GM12878 (cell line): ENCODE data around the gene RNU2-1. TPM values are rescaled to one million over a fixed set of nuclear protein-coding genes. Genes with fewer than 3 reads are reported as not detected.
A peak's percentile ranks its signal among the peaks of the same experiment; 100 is the strongest.
"Not testable (repeated sequence)": the region's sequence is repeated elsewhere in the genome, so short reads cannot be mapped to it uniquely, and the experiment has no call there.

Source experiments
- ATAC-seq: fragments of 200-7000 bp; cut with Tn5 transposase; 3 replicates; pipeline ENCODE4 v1.9.1; 2020; ENCODE audit warnings: mild to moderate bottlenecking, moderate library complexity
- BruUV-seq: library from RNA; stranded (reverse); fragments of 400-500 nt; replicated peaks from 2 replicates; lab custom pipeline; 2021; lab: Mats Ljungman, UMichigan
- CTCF ChIA-PET: fragments of 300-600 bp; sonication (Branson Sonifier 250); formaldehyde crosslinking; extraction: SDS; loops from one replicate; lab custom pipeline; 2021; ENCODE audit warnings: inconsistent platforms; lab: Yijun Ruan, JAX
- POLR2A ChIA-PET: fragments of 350-600 bp; formaldehyde crosslinking; extraction: SDS; loops from one replicate; lab custom pipeline; 2021; ENCODE audit warnings: inconsistent platforms; lab: Charles Lee
- RAD21 ChIA-PET: fragments of 300-600 bp; sonication (Branson Sonifier 250); formaldehyde crosslinking; loops from one replicate; lab custom pipeline; 2023; ENCODE audit warnings: antibody characterized with exemption; ENCODE audit not compliant: unreplicated experiment; lab: Charles Lee
- SMC1A ChIA-PET: fragments of 300-600 bp; sonication (Branson Sonifier 250); formaldehyde crosslinking; loops from one replicate; lab custom pipeline; 2023; ENCODE audit not compliant: unreplicated experiment, uncharacterized antibody; lab: Charles Lee
- DNase-seq: peaks from one replicate; pipeline ENCODE4 v3.0.0-alpha.2; 2011; ENCODE audit warnings: low read depth, low spot score
- FAIRE-seq: peaks from 3 replicates; lab custom pipeline; 2011; peaks lifted over from hg19 to GRCh38; lab: Jason Lieb, UNC
- H2AFZ ChIP-seq: 2 replicates; pipeline ENCODE4 v1.6.0; 2011; ENCODE audit warnings: low read depth, low read length, control low read depth; ENCODE audit not compliant: control insufficient read depth
- H3K27ac ChIP-seq: 2 replicates; pipeline ENCODE4 v1.5.1; 2011; ENCODE audit warnings: control low read depth; ENCODE audit not compliant: control insufficient read depth, insufficient read depth
- H3K27me3 ChIP-seq, 2 experiments: replicated peaks in 1 of 2; 2 replicates each; pipeline versions ENCODE4 v1.6.0 to v1.6.1; 2011; ENCODE audit warnings: low read length in 1 of 2; ENCODE audit not compliant: control insufficient read depth in 2 of 2, insufficient read depth in 2 of 2
- H3K36me3 ChIP-seq, 2 experiments: 2 replicates each; pipeline ENCODE4 v1.5.1; 2011; ENCODE audit warnings: low read length in 1 of 2; ENCODE audit not compliant: control insufficient read depth in 2 of 2, insufficient read depth in 2 of 2
- H3K4me1 ChIP-seq: 2 replicates; pipeline ENCODE4 v1.6.1; 2011; ENCODE audit warnings: mild to moderate bottlenecking, low read length, moderate library complexity, mixed read lengths; ENCODE audit not compliant: control insufficient read depth, insufficient read depth
- H3K4me2 ChIP-seq: 2 replicates; pipeline ENCODE4 v1.6.0; 2011; ENCODE audit warnings: control low read depth; ENCODE audit not compliant: control insufficient read depth, insufficient read depth
- H3K4me3 ChIP-seq: fragments of 200-600 bp; sonication (generic); 2 replicates; pipeline ENCODE4 v1.5.1; 2016
- H3K79me2 ChIP-seq: 2 replicates; pipeline ENCODE4 v1.6.0; 2011; ENCODE audit warnings: low read length; ENCODE audit not compliant: control insufficient read depth, insufficient read depth
- H3K9ac ChIP-seq: 2 replicates; pipeline ENCODE4 v1.8.0; 2011; ENCODE audit warnings: low read length, control low read depth, mixed read lengths; ENCODE audit not compliant: control insufficient read depth, insufficient read depth
- H3K9me3 ChIP-seq: replicated peaks from 3 replicates; pipeline ENCODE4 v1.5.1; 2011; ENCODE audit warnings: mild to moderate bottlenecking, low read length; ENCODE audit not compliant: control insufficient read depth, insufficient read depth
- H4K20me1 ChIP-seq: 2 replicates; pipeline ENCODE4 v1.6.0; 2011; ENCODE audit not compliant: control insufficient read depth, insufficient read depth
- WGBS: methylation state at CpG from one replicate; pipeline ENCODE4 v1.1.6; 2016; ENCODE audit warnings: low lambda C conversion rate; ENCODE audit not compliant: insufficient replicate concordance, insufficient coverage; ENCODE audit errors: missing lambda C conversion rate; 5-methylcytosine and 5-hydroxymethylcytosine counted together
- in situ Hi-C: fragments of 300-500 bp; cut with MboI; formaldehyde crosslinking; loops from 9 replicates; pipeline ENCODE4 v1.14.3; 2018; ENCODE audit warnings: mixed read lengths
- intact Hi-C: fragments of 100-400 bp; cut with micrococcal nuclease; formaldehyde crosslinking; loops from one replicate; pipeline ENCODE4 v1.14.2; 2022; ENCODE audit not compliant: unreplicated experiment
- polyA plus RNA-seq, 11 experiments: library from polyadenylated mRNA; depleted of rRNA in 4 of 11; unstranded in 6 of 11; stranded (reverse) in 5 of 11; fragments of >200 nt; fragmentation: Nextera tagmentation in 4 of 11; fragmentation: Illumina TruSeq in 1 of 11; extraction: Ambion mirVana in 4 of 11; extraction: Trizol in 1 of 11; gene quantifications; 1 replicate in 1 of 11; 2 replicates in 10 of 11; pipeline versions ENCODE4 v1.2.1 to v1.2.3, GENCODE V29; 2011 to 2016; ENCODE audit warnings: inconsistent platforms in 2 of 11, missing spikeins in 2 of 11, low read depth in 1 of 11
- total RNA-seq, 4 experiments: library from RNA; depleted of rRNA in 3 of 4; stranded (reverse); fragments of >200 nt in 3 of 4; fragmentation: Illumina TruSeq in 1 of 4; extraction: Trizol in 1 of 4; gene quantifications; 2 replicates each; pipeline versions ENCODE4 v1.2.1 to v1.2.3, GENCODE V29; 2013 to 2021

Gene RNU2-1
- total and polyA plus RNA-seq, 10 of the 15 experiments (the other 5 are each of a cell fraction or from before 2014, with no cell fraction given): 17.5 to 9,631 (median 17.7) TPM; not detected in 7

GRCh38 chr17:43240596-43241352 is 7.0 kb upstream of the RNU2-1 start:
- H3K27me3 ChIP-seq, H3K27ac ChIP-seq, BruUV-seq, H3K79me2 ChIP-seq, FAIRE-seq, H3K9me3 ChIP-seq, ATAC-seq, H3K4me3 ChIP-seq, POLR2A ChIA-PET, RAD21 ChIA-PET, H4K20me1 ChIP-seq, SMC1A ChIA-PET, H3K36me3 ChIP-seq, CTCF ChIA-PET, H3K4me2 ChIP-seq, DNase-seq, H3K4me1 ChIP-seq, H3K9ac ChIP-seq, H2AFZ ChIP-seq, in situ Hi-C loops, intact Hi-C loops: not testable (repeated sequence)
- no CpG with 5 or more reads among the region's 34 CpGs for WGBS

- H3K36me3 ChIP-seq, H2AFZ ChIP-seq, H3K27ac ChIP-seq, SMC1A ChIA-PET, H3K4me1 ChIP-seq, POLR2A ChIA-PET, H4K20me1 ChIP-seq, CTCF ChIA-PET, H3K9me3 ChIP-seq, BruUV-seq, FAIRE-seq, H3K79me2 ChIP-seq, RAD21 ChIA-PET, ATAC-seq, intact Hi-C loops, DNase-seq, H3K27me3 ChIP-seq, H3K9ac ChIP-seq, H3K4me3 ChIP-seq, in situ Hi-C loops, H3K4me2 ChIP-seq: not testable (repeated sequence)
- no CpG with 5 or more reads among the region's 26 CpGs for WGBS
These were observed 5.8 kb upstream of the RNU2-1 start for GRCh38 chr17:43239597-43239996.

- ATAC-seq, FAIRE-seq, in situ Hi-C loops: not testable (repeated sequence)
These were observed 514 bp downstream of the RNU2-1 start for GRCh38 chr17:43233263-43233662.

GRCh38 chr17:43232021-43232699 is 1.6 kb downstream of the RNU2-1 start:
- BruUV-seq: TSS peak; percentile 95
- H3K79me2 ChIP-seq, H3K27me3 ChIP-seq, FAIRE-seq, in situ Hi-C loops, SMC1A ChIA-PET, H2AFZ ChIP-seq, intact Hi-C loops, POLR2A ChIA-PET, ATAC-seq, H3K4me1 ChIP-seq, RAD21 ChIA-PET, H4K20me1 ChIP-seq, H3K4me3 ChIP-seq, CTCF ChIA-PET, H3K9me3 ChIP-seq, H3K36me3 ChIP-seq, H3K9ac ChIP-seq, H3K27ac ChIP-seq, DNase-seq: not testable (repeated sequence)
- peak overlapping the region; percentile 55 for H3K4me2 ChIP-seq
- 70% methylated on average over 19 of the region's 24 CpGs for WGBS

More at GRCh38 chr17:43233263-43233662, 514 bp downstream of the RNU2-1 start:
- RAD21 ChIA-PET, H2AFZ ChIP-seq, DNase-seq, H3K36me3 ChIP-seq, intact Hi-C loops, H3K4me1 ChIP-seq, CTCF ChIA-PET, POLR2A ChIA-PET, H3K27ac ChIP-seq, H3K4me2 ChIP-seq, H3K9me3 ChIP-seq, H3K27me3 ChIP-seq, H3K79me2 ChIP-seq, H4K20me1 ChIP-seq, SMC1A ChIA-PET, H3K9ac ChIP-seq, H3K4me3 ChIP-seq, BruUV-seq: not testable (repeated sequence)
- WGBS: 0% methylated on average over 3 of the region's 15 CpGs
